Suprapubic skin (tissue), 4 donors: ENCODE results near the gene C11orf21.

ENCODE experiments used
- EP300 ChIP-seq: sonication (generic); formaldehyde crosslinking; IDR thresholded peaks from one replicate; pipeline ENCODE4 v1.6.1; 2017; ENCODE audit warnings: antibody characterized with exemption
- POLR2A ChIP-seq, 2 donors: fragments of 450-650 bp; IDR thresholded peaks; one replicate each; pipeline ENCODE4 v1.6.1; 2017; ENCODE audit warnings: antibody characterized with exemption in 2 of 2, mild to moderate bottlenecking in 2 of 2, moderate library complexity in 2 of 2
- POLR2AphosphoS5 ChIP-seq, 3 donors: sonication (generic); formaldehyde crosslinking; IDR thresholded peaks; one replicate each; pipeline ENCODE4 v1.6.1; 2017; ENCODE audit warnings: antibody characterized with exemption in 3 of 3
- TF ChIP-seq, protein P1 (sequence below), 2 donors: fragments of 200-600 bp in 1 of 2; fragments of 450-650 bp in 1 of 2; sonication (generic) in 1 of 2; IDR thresholded peaks; one replicate each; pipeline ENCODE4 v1.5.1; 2016 to 2019; ENCODE audit warnings: antibody characterized with exemption in 2 of 2, mild to moderate bottlenecking in 1 of 2, moderate library complexity in 1 of 2

DNA sequence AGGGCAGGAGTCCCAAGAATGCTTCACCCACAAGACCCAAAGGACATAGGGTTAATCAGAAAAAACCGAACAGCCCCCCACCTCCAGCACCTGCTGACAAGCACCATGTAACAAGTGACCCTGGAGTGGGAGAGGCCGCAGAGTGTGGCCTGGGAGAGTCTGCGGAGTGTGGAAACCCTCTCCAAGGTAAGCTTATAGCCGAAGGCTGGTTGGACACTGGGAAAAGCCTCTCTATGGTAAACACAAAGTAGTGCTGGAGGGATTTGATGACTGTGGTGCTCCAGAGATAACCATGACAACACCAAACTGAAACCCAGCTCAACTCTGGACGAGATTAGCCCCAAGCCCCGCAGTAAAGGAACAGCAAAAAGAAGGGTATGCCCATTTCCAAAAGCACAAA, 50.6 kb downstream of the C11orf21 start:
- TF ChIP-seq, protein P1, sequence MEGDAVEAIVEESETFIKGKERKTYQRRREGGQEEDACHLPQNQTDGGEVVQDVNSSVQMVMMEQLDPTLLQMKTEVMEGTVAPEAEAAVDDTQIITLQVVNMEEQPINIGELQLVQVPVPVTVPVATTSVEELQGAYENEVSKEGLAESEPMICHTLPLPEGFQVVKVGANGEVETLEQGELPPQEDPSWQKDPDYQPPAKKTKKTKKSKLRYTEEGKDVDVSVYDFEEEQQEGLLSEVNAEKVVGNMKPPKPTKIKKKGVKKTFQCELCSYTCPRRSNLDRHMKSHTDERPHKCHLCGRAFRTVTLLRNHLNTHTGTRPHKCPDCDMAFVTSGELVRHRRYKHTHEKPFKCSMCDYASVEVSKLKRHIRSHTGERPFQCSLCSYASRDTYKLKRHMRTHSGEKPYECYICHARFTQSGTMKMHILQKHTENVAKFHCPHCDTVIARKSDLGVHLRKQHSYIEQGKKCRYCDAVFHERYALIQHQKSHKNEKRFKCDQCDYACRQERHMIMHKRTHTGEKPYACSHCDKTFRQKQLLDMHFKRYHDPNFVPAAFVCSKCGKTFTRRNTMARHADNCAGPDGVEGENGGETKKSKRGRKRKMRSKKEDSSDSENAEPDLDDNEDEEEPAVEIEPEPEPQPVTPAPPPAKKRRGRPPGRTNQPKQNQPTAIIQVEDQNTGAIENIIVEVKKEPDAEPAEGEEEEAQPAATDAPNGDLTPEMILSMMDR (IDR thresholded peaks at IDR 0.05): no peak
- no peak for TF ChIP-seq POLR2A (IDR thresholded peaks at IDR 0.05)
- no peak for TF ChIP-seq POLR2AphosphoS5 (IDR thresholded peaks at IDR 0.05)
- no peak for TF ChIP-seq EP300
